Endothelial cell of umbilical vein (primary cell): ENCODE results near the gene PIK3C2G. TPM values are rescaled to one million over a fixed set of nuclear protein-coding genes. Genes with fewer than 3 reads are reported as not detected.

ENCODE experiments used
- BruUV-seq: library from RNA; stranded (reverse); fragments of 400-500 nt; replicated peaks from 2 replicates; lab custom pipeline; 2021; lab: Mats Ljungman, UMichigan
- CTCF ChIA-PET: fragments of 300-600, 350-600 bp; sonication (Branson Sonifier 250); formaldehyde crosslinking; loops from one replicate; lab custom pipeline; 2021; ENCODE audit warnings: antibody characterized with exemption, inconsistent platforms; lab: Charles Lee
- POLR2A ChIA-PET: fragments of 300-600, 350-600 bp; sonication (Branson Sonifier 250); formaldehyde crosslinking; loops from one replicate; lab custom pipeline; 2021; ENCODE audit warnings: antibody characterized with exemption, inconsistent platforms; lab: Charles Lee
- DNase-seq: peaks from one replicate; pipeline ENCODE4 v3.0.0-alpha.2; 2011; ENCODE audit warnings: low read depth, low spot score
- FAIRE-seq: peaks from 2 replicates; lab custom pipeline; 2011; peaks lifted over from hg19 to GRCh38; lab: Jason Lieb, UNC
- H2AFZ ChIP-seq: 2 replicates; pipeline ENCODE4 v1.6.0; 2012; ENCODE audit warnings: low read depth, low read length, control low read depth, inconsistent platforms
- H3K27ac ChIP-seq: 2 replicates; pipeline ENCODE4 v1.5.1; 2011; ENCODE audit warnings: low read depth, mild to moderate bottlenecking, control low read depth, low read length, moderate library complexity; ENCODE audit not compliant: insufficient read depth
- H3K27me3 ChIP-seq, 2 experiments: 2 replicates each; pipeline versions ENCODE4 v1.6.0 to v1.6.1; 2011; ENCODE audit warnings: low read length in 2 of 2, mixed read lengths in 1 of 2; ENCODE audit not compliant: control insufficient read depth in 2 of 2, insufficient read depth in 2 of 2
- H3K36me3 ChIP-seq, 2 experiments: 2 replicates in 1 of 2; 3 replicates in 1 of 2; pipeline ENCODE4 v1.5.1; 2011; ENCODE audit warnings: low read length in 2 of 2, mild to moderate bottlenecking in 1 of 2, moderate library complexity in 1 of 2; ENCODE audit not compliant: control insufficient read depth in 2 of 2, insufficient read depth in 2 of 2; ENCODE audit errors: extremely low read depth in 1 of 2
- H3K4me1 ChIP-seq: 3 replicates; pipeline ENCODE4 v1.5.1; 2011; ENCODE audit warnings: mild to moderate bottlenecking, low read length; ENCODE audit not compliant: control insufficient read depth, insufficient read depth; ENCODE audit errors: extremely low read depth
- H3K4me2 ChIP-seq: 2 replicates; pipeline ENCODE4 v1.6.1; 2011; ENCODE audit warnings: low read length, control low read depth, mixed read lengths; ENCODE audit not compliant: insufficient read depth
- H3K4me3 ChIP-seq, 3 experiments: fragments of 200-600 bp in 1 of 3; sonication (generic), shearing (Covaris generic) in 1 of 3; replicated peaks in 1 of 3; 2 replicates each; pipeline ENCODE4 v1.5.1; 2011 to 2016; ENCODE audit warnings: control low read depth in 3 of 3, low read length in 3 of 3, mild to moderate bottlenecking in 2 of 3, inconsistent platforms in 1 of 3, low read depth in 1 of 3, moderate library complexity in 1 of 3; ENCODE audit not compliant: insufficient read depth in 1 of 3
- H3K79me2 ChIP-seq: 2 replicates; pipeline ENCODE4 v1.6.0; 2012; ENCODE audit warnings: low read length, inconsistent platforms; ENCODE audit not compliant: control insufficient read depth, insufficient read depth
- H3K9ac ChIP-seq: replicated peaks from 2 replicates; pipeline ENCODE3; 2011; ENCODE audit warnings: low read length, control low read depth; ENCODE audit not compliant: insufficient read depth; ENCODE audit errors: extremely low read depth
- H3K9me1 ChIP-seq: replicated peaks from 3 replicates; pipeline ENCODE4 v1.6.0; 2011; ENCODE audit warnings: mild to moderate bottlenecking, low read length; ENCODE audit not compliant: control insufficient read depth, insufficient read depth; ENCODE audit errors: extremely low read depth
- H3K9me3 ChIP-seq: replicated peaks from 2 replicates; pipeline ENCODE4 v1.5.1; 2012; ENCODE audit warnings: low read length, inconsistent platforms; ENCODE audit not compliant: control insufficient read depth, insufficient read depth
- H4K20me1 ChIP-seq: replicated peaks from 2 replicates; pipeline ENCODE3; 2011; ENCODE audit warnings: mild to moderate bottlenecking, low read length; ENCODE audit not compliant: control insufficient read depth, insufficient read depth; ENCODE audit errors: extremely low read depth
- EZH2 ChIP-seq: IDR thresholded peaks from 2 replicates; pipeline ENCODE4 v1.6.1; 2012; ENCODE audit warnings: borderline replicate concordance, low read depth, mild to moderate bottlenecking, moderate library complexity, low read length, inconsistent platforms; ENCODE audit not compliant: severe bottlenecking
- FOS ChIP-seq: IDR thresholded peaks from 2 replicates; pipeline ENCODE4 v1.6.1; 2011; ENCODE audit warnings: mild to moderate bottlenecking, low read length, moderate library complexity, borderline replicate concordance; ENCODE audit not compliant: insufficient read depth
- GATA2 ChIP-seq: IDR thresholded peaks from 2 replicates; pipeline ENCODE4 v1.7.0; 2011; ENCODE audit warnings: low read depth, mild to moderate bottlenecking, moderate library complexity, mixed read lengths, low read length; ENCODE audit not compliant: insufficient read length, insufficient read depth
- JUN ChIP-seq: IDR thresholded peaks from 2 replicates; pipeline ENCODE4 v1.6.1; 2011; ENCODE audit warnings: borderline replicate concordance, low read depth; ENCODE audit not compliant: insufficient read length, insufficient read depth
- MAX ChIP-seq: IDR thresholded peaks from 2 replicates; pipeline ENCODE4 v1.6.1; 2011; ENCODE audit not compliant: insufficient read depth, insufficient read length
- MYC ChIP-seq: IDR thresholded peaks from one replicate; pipeline ENCODE4 v1.6.1; 2011; ENCODE audit warnings: mild to moderate bottlenecking, low read depth, low read length
- POLR2A ChIP-seq: IDR thresholded peaks from 2 replicates; pipeline ENCODE4 v1.6.1; 2012; ENCODE audit warnings: low read depth, mild to moderate bottlenecking, control low read depth, low read length
- POLR2AphosphoS5 ChIP-seq: IDR thresholded peaks from 2 replicates; pipeline ENCODE4 v1.6.1; 2012; ENCODE audit warnings: low read depth, mild to moderate bottlenecking, control low read depth, low read length, moderate library complexity; ENCODE audit not compliant: insufficient read depth
- dilution Hi-C: fragments of 300-500 bp; cut with MboI; formaldehyde crosslinking; loops from one replicate; pipeline ENCODE4 v1.15.0; 2019; ENCODE audit warnings: low sequenced_read_pairs; ENCODE audit not compliant: extremely low pct_ligation_motif_present
- intact Hi-C: fragments of 100-400 bp; cut with micrococcal nuclease; formaldehyde crosslinking; loops from one replicate; pipeline ENCODE4 v1.10.0; 2022
- polyA plus RNA-seq, 4 experiments: library from polyadenylated mRNA; depleted of rRNA in 3 of 4; stranded (reverse) in 3 of 4; unstranded in 1 of 4; fragments of >200 nt; gene quantifications; 2 replicates each; pipeline versions ENCODE4 v1.2.1 to v1.2.3, GENCODE V29; 2011 to 2012; ENCODE audit warnings: missing spikeins in 1 of 4
- total RNA-seq: library from RNA; stranded (reverse); gene quantifications from 2 replicates; pipeline ENCODE4 v1.2.3, GENCODE V29; 2021
- TF ChIP-seq, protein P1 (sequence below), 2 donors: IDR thresholded peaks; 1 replicate in 1 of 2; 2 replicates in 1 of 2; pipeline ENCODE4 v1.5.1; 2011; ENCODE audit warnings: low read length in 2 of 2, mild to moderate bottlenecking in 2 of 2, moderate library complexity in 2 of 2, control low read depth in 1 of 2, inconsistent platforms in 1 of 2, low read depth in 1 of 2; ENCODE audit not compliant: insufficient read depth in 1 of 2; ENCODE audit errors: extremely low read depth in 1 of 2

The PIK3C2G gene
- total and polyA plus RNA-seq, 2 donors (not counting 3 experiments of a cell fraction or from before 2014, with no cell fraction given) = not detected

GRCh38 chr12:18262514-18262913 is 1.2 kb downstream of the PIK3C2G start:
- BruUV-seq = no TSS peak
- no peaks in the 10 kb centered on the region for H4K20me1 ChIP-seq
- intact Hi-C loops = no loop called here
- H3K79me2 ChIP-seq = no peaks in the 10 kb centered on the region
- TF ChIP-seq FOS (no peak), MAX (no peak), GATA2 (no peak), JUN (no peak), POLR2A (no peak), MYC (no peak), POLR2AphosphoS5 (no peak), EZH2 (no peak)
- TF ChIP-seq, protein P1, sequence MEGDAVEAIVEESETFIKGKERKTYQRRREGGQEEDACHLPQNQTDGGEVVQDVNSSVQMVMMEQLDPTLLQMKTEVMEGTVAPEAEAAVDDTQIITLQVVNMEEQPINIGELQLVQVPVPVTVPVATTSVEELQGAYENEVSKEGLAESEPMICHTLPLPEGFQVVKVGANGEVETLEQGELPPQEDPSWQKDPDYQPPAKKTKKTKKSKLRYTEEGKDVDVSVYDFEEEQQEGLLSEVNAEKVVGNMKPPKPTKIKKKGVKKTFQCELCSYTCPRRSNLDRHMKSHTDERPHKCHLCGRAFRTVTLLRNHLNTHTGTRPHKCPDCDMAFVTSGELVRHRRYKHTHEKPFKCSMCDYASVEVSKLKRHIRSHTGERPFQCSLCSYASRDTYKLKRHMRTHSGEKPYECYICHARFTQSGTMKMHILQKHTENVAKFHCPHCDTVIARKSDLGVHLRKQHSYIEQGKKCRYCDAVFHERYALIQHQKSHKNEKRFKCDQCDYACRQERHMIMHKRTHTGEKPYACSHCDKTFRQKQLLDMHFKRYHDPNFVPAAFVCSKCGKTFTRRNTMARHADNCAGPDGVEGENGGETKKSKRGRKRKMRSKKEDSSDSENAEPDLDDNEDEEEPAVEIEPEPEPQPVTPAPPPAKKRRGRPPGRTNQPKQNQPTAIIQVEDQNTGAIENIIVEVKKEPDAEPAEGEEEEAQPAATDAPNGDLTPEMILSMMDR (IDR thresholded peaks at IDR 0.05; ENCODE audit: extremely low read depth in 1 of 2, insufficient read depth in 1 of 2, low read depth in 1 of 2, low read length in 2 of 2) = no peak
- H3K36me3 ChIP-seq = no peaks in the 10 kb centered on the region
- no peak overlapping the region for H2AFZ ChIP-seq
- dilution Hi-C loops = no loop called here
- ChIA-PET CTCF (interaction anchor here (1.1 to 5.6 kb wide), 6 partner anchors 13 to 57 kb away, joined by 3 to 59 read pairs (median 4); no protein-coding TSS in a partner anchor), POLR2A (no interaction called here)
- FAIRE-seq (no peak), DNase-seq (no peak)
- no peaks in the 10 kb centered on the region for H3K9me1 ChIP-seq
- no peaks in the 10 kb centered on the region for H3K27me3 ChIP-seq
- H3K4me1 ChIP-seq = no peaks in the 10 kb centered on the region
- no peak overlapping the region for H3K4me3 ChIP-seq
- H3K9me3 ChIP-seq = no peaks in the 10 kb centered on the region
- no peak overlapping the region for H3K9ac ChIP-seq
- no peak overlapping the region for H3K4me2 ChIP-seq
- H3K27ac ChIP-seq = no peak overlapping the region
